Activated CD8-positive, alpha-beta memory T cell treated with anti-CD3 and anti-CD28 coated beads for 48 hours (primary cell): Measurements from ENCODE around the gene PDZRN3.

Experiments
- DNase-seq, 3 experiments: peaks; one replicate each; pipeline ENCODE4 v3.0.0-alpha.2; 2020; ENCODE audit warnings: low read depth in 2 of 3, low spot score in 2 of 3

Gene PDZRN3

DNA sequence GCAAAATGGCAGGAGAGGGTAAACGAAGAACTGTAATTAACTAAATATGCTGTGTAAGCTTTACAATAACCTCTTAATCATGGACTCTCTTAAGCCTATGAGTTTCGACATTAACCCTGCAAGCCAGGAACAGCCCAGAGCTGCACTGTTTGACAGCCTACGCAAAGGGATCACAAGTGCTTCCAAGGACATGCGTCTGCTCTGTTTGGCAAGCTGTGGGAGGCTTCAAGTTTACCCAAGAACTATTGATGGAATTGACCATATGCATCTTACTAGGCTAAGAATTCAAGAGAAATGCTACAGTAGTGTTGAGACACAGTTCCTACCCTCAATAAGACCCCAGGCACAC is 66.0 kb downstream of the PDZRN3 start:
- no peak for DNase-seq

DNA sequence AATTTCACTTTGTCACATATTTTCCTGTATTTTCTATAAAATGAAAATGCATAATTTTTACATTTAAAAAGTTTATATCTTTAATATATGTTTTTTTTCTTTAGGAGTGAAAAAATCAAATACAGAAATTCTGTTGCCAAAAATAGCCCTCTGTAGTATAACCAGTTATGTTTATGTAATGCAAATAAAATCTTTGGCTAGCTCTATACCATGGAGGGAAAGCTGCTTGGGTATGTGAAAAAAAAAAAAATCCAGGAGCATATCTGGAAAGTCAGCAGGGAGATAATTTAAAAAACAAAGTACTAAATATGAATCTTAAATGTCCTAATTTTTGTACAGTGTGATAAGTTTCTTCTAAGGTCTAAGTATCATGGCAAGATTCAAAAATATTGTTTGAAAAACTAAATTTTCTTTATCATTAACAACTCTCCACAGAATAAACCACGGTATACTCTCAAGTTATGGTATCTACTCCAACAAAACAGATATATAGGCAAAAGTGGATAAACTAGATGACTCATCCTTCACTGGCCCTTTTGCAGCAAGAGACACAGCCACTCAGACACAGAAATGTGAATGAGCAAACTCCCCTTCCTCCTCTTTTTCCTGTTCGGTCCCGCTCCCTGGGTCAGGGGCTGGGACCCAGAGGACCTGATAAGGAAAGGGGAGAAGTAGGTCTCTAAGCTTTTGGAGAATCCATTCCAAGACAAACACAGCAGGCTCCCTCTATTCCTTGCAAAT is 66.6 kb downstream of the PDZRN3 start:
- no peak for DNase-seq

- DNase-seq, result no peak
Measured at GRCh38 chr3:73556520-73557372, 68.0 kb downstream of the PDZRN3 start.

GRCh38 chr3:73555076-73555475 is 69.7 kb downstream of the PDZRN3 start:
- DNase-seq, result no peak

DNA sequence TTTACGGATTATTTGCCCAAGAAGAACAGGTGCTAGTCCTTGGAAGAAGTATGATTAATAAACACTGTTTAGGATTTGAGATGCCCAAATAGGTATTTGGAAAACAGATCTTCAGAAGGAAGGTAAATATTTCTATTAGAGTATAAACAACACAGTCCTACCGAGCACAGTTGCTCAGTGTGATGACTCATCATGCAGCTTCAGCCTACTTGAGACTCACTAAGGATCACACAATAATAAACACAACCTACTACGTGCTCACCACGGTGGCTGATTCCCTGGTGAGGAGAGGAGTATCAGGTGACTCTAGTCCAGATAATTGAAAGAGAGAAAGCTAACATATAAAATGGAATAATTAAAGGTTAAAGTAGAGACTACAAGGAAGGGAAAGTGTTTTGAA is 72.0 kb downstream of the PDZRN3 start:
- no peak for DNase-seq

GRCh38 chr3:73550032-73550431 is 74.7 kb downstream of the PDZRN3 start:
- DNase-seq, result no peak

DNA sequence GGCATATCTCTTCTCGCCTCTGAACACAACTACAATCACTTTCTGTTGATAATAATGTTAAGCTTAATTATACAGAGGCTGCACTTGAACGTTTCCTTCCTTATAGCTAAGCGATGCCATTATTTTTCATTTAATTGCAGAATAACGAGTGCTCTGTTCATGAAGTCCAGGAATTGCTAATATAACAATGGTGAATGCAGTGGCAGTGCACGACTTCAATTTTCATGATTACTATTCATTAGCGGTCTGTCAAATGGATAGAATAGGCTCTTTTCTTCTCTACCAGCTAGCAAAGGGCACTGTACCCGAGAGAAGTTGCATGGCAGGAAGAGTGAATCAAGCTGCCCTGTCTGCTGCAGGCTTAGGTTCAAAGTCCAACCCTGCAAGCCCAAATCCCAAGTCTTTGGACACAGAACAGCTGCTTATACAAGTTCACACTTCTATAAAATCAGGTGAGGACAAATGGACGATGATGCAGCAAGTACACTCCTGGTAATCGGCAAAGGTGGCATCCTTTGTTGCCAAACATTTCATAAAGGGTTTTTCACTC is 75.6 kb downstream of the PDZRN3 start:
- DNase-seq, result no peak

GRCh38 chr3:73548436-73548835 is 76.3 kb downstream of the PDZRN3 start:
- DNase-seq, result no peak

DNA sequence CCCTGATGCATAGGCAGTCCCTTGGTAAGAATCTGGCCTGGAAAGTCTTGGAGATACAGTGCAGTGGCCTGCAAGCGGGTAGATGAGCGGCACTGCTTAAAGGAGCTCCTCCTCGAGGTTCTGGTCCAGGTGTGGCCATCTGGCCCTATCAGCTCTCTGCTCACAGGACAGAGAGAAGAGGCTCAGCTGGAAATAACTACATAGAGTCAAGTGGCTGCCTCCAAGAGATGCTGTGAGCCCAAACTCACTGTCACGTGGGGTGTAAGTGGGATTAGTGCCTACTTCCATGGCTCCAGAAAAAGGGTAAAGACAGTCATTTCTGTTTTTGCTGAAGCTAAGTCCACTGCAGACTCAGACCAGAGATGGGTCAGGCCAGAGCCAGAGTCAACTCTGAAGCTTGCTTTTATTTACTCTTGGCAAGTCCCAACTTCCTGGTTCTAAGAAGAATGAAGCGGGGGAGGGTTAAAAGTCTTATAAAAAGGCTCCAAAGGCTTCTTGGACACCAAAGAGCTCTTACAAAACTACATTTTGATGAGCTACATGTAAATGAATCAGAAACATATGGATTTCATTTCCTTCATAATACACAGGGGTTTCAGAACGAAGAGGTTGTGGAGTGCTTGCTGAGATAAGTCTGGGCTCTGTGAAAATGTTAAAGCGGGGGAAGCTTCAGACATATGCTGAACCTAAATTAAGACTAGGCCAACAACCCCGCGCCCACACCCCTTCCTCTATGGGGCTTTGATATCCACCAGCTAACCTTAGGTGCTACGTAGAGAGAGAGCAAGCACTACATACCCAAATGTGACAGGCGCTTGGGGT is 77.1 kb downstream of the PDZRN3 start:
- DNase-seq, result no peak

DNA sequence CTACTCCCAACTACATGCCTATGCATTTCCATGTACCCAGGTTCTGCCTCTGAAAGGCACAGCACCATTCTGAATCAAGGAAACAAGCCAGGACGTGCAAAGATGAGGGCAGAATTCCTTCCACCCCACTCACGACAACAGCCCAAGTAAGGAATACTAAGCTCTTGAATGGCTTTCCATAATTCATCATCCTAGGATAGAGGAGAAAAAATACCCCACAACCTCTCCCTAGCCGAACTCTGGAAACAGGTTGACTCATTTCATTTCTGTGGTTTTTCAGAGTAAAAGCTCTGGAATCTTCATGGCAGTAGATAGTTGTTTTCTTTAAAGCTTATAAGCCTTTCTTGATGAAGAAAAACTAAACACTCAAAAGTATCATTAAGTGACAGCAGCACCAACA is 77.8 kb downstream of the PDZRN3 start:
- DNase-seq, result no peak

- DNase-seq, result no peak
Measured at GRCh38 chr3:73543412-73543811, 81.3 kb downstream of the PDZRN3 start.

DNA sequence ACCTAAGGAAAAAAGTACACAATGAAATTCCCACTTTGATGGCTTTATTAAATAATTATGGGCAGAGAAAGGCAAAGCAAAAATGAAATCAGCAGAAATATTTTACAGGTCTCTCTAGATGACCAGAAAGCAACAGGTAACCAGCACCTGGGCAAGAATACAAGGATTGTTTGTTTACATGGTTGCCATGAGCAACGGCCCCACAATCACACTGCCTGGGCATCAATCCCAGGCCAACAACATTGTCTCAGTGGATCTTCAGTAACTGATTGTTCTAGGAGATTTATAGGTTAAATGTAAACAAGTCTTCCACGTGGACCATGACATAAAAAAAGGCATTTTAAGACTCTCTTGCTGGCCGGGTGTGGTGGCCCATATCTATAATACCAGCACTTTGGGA is 82.6 kb downstream of the PDZRN3 start:
- no peak for DNase-seq

- no peak for DNase-seq
Measured at GRCh38 chr3:73540969-73541740, 83.6 kb downstream of the PDZRN3 start.

- DNase-seq, result no peak
Measured at GRCh38 chr3:73538486-73538885, 86.3 kb downstream of the PDZRN3 start.

DNA sequence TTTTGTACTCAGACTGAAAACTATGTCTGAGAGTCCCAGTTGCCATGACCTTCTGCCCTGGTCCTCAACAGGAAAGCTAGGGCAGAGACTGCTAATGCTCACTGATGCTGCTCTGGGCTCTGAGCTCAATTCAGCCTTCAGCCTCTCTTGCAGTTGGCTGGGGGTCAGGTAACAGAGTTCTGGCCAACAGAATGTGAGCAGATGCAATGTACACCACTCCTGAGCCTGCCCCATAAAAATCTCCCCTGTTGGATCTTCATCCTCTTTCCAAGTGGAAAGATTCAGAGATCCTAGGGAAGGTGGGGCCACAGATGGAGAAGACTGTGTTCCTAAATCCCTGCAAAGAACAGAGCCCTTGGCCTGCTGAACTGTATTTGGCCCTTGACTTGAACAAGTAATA is 87.8 kb downstream of the PDZRN3 start:
- DNase-seq, result no peak

DNA sequence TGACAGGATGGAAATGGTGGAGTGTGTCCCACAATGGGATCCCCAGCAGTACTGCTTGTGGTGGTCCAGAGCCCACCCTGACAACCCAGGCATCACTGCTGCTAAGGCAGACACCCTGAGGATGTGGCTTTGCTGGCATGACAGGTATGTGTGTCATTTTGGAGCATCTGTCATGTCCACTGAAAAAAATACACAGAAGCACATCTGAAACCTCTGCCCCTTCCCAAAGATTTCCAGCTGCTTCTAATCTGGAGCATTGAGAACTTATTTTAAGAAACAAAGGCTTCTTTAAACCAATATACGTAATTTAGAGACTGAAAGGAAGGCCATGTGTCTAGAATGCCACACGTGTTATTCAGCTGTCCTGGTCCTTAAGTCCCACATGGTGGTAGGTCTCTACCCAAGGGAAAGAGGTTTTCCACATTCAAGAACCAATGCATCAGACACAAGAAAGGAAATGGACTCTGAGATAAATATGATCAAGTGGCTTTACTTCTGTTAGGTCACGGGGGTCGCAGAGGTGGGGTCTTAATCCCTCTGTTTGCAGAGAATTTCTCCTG is 88.3 kb downstream of the PDZRN3 start:
- DNase-seq, result no peak

DNA sequence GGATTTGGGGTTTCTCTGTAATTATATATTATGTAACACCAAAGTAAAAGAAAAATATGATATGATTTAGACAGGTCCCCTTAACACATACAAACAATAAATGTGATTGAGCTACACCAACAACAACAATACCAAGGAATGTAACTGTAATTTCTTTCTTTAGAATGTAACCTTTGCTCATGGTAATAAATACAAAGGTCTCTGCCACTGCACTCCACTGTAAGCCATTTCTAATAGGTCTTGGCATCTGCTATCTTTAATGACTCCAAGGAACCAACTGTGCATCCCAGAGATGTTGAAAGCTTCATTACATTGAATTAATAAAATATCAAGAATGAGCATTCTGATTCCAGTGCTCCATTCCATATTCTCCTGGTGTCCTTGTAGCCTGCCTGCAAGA is 88.8 kb downstream of the PDZRN3 start:
- DNase-seq, result no peak

DNA sequence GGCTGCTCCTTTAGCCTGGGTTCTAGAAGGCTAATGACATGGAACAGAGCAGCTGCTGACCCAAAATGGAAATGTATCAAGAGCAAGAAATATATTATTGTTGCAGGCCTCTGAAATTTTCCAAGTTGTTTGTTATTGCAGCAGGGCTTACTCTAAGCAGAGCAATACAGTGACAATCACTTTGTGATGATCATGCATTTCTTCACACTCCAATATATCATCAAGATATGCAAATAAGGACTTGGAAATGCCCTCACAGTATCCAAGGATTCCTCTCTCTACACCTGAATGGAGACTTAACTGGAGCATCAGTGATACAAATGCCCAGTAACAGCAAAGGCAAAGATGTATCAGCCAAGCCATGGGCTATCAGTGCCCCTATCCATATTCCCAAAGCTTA is 89.6 kb downstream of the PDZRN3 start:
- no peak for DNase-seq

- no peak for DNase-seq
Measured at GRCh38 chr3:73530022-73530396, 94.7 kb downstream of the PDZRN3 start.

DNA sequence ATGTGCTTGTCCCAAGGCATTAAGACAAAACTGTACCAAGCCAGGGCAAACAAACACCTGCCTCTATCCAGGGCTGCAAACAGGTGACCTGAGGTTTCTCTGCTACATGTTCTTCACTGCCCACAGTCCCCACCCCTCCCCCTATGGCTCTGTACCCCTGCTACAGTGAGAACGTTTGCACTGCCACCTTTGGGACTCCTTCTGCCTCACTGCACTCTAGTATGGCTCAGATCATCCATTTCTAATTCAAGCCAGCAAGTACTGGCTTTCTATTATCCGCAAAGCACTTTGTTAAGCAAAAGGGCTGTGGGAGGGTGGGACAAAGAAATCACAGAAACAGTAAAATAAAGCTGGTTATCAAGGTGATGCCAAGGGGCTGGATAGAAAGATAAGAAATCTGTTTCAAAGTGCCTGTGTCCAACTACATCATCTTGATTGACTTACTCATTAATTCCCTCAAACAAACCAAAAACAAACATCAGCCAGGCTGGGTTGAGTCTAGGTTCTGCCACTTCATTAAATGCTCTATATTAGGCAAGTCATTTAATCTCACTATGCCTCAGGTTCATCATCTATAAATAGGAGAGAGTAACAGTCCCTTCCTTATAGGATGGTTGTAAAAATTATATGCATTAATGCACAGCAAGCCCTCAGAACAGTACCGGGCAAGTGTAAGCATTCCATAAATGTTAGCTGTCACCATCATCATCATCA is 95.3 kb downstream of the PDZRN3 start:
- no peak for DNase-seq
